Vagina (tissue), 2 donors: ENCODE results near the gene ARPC4. TPM values are rescaled to one million over a fixed set of nuclear protein-coding genes. Genes with fewer than 3 reads are reported as not detected.

Experiments used
- DNase-seq, 2 donors: peaks; one replicate each; pipeline ENCODE4 v3.0.0-alpha.2; 2017; ENCODE audit errors: extremely low spot score in 2 of 2
- H3K27ac ChIP-seq: fragments of 200-600 bp; sonication (generic); one replicate; pipeline ENCODE4 v1.5.1; 2019
- H3K27me3 ChIP-seq: fragments of 200-600 bp; sonication (generic); one replicate; pipeline ENCODE4 v1.5.1; 2019
- H3K36me3 ChIP-seq, 2 donors: fragments of 200-600 bp; sonication (generic); one replicate each; pipeline ENCODE4 v1.5.1; 2017 to 2019
- H3K4me1 ChIP-seq: fragments of 200-600 bp; sonication (generic); one replicate; pipeline ENCODE4 v1.5.1; 2019
- H3K4me3 ChIP-seq, 2 donors: fragments of 200-600 bp; sonication (generic); 1 replicate in 1 of 2; 2 replicates in 1 of 2; pipeline ENCODE4 v1.5.1; 2016 to 2019
- H3K9me3 ChIP-seq: fragments of 200-600 bp; sonication (generic); one replicate; pipeline ENCODE4 v1.5.1; 2019
- POLR2A ChIP-seq, 2 donors: fragments of 450-650 bp; IDR thresholded peaks; one replicate each; pipeline ENCODE4 v1.6.1; 2017; ENCODE audit warnings: antibody characterized with exemption in 2 of 2, mild to moderate bottlenecking in 2 of 2, moderate library complexity in 2 of 2
- POLR2AphosphoS5 ChIP-seq, 2 donors: sonication (generic); formaldehyde crosslinking; IDR thresholded peaks; one replicate each; pipeline ENCODE4 v1.9.0; 2017; ENCODE audit warnings: antibody characterized with exemption in 2 of 2, mild to moderate bottlenecking in 2 of 2, low read depth in 1 of 2; ENCODE audit not compliant: insufficient read depth in 1 of 2
- intact Hi-C: fragments of 100-400 bp; cut with DNase I; formaldehyde crosslinking; loops from one replicate; pipeline ENCODE4 v1.15.1; 2023
- total RNA-seq: library from RNA; depleted of rRNA; stranded (reverse); fragments of >200 nt; gene quantifications from one replicate; pipeline ENCODE4 v1.2.3, GENCODE V29; 2016
- TF ChIP-seq, protein P1 (sequence below), 3 experiments: fragments of 450-650 bp in 2 of 3; fragments of 200-600 bp in 1 of 3; sonication (generic) in 1 of 3; IDR thresholded peaks; one replicate each; pipeline ENCODE4 v1.5.1; 2017 to 2019; ENCODE audit warnings: antibody characterized with exemption in 3 of 3, mild to moderate bottlenecking in 2 of 3, moderate library complexity in 2 of 3

The ARPC4 gene
- total RNA-seq, 1 donor from 2014 or later = 124 TPM

DNA sequence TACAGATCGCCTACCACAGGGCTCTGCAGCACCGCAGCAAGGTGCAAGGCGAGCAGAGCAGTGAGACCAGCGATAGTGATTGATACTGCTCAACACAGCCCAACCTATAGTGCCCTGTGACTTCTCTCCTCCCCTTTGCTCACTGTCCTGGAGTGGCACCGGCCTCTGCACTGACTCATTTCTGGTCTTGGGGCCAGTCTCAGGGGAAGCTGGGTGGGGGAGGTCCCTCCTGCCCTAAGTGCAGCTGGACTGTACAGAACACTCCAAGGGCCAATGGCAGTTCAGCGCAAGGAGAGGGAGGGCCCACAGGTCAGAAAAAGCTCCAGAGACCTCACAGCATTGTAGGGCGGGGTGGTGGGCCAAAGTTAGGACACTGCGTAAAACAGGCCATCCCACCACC lies 45.6 kb upstream of the ARPC4 start:
- peaks cover 0 to 59% of the 10 kb centered on the region in 2 donors for H3K36me3 ChIP-seq
- no peak overlapping the region for H3K27ac ChIP-seq
- intact Hi-C loops = no loop called here
- peaks cover 28% of the 10 kb centered on the region for H3K4me1 ChIP-seq
- H3K27me3 ChIP-seq = no peaks in the 10 kb centered on the region
- TF ChIP-seq, protein P1, sequence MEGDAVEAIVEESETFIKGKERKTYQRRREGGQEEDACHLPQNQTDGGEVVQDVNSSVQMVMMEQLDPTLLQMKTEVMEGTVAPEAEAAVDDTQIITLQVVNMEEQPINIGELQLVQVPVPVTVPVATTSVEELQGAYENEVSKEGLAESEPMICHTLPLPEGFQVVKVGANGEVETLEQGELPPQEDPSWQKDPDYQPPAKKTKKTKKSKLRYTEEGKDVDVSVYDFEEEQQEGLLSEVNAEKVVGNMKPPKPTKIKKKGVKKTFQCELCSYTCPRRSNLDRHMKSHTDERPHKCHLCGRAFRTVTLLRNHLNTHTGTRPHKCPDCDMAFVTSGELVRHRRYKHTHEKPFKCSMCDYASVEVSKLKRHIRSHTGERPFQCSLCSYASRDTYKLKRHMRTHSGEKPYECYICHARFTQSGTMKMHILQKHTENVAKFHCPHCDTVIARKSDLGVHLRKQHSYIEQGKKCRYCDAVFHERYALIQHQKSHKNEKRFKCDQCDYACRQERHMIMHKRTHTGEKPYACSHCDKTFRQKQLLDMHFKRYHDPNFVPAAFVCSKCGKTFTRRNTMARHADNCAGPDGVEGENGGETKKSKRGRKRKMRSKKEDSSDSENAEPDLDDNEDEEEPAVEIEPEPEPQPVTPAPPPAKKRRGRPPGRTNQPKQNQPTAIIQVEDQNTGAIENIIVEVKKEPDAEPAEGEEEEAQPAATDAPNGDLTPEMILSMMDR (IDR thresholded peaks at IDR 0.05) = no peak
- no peak for TF ChIP-seq POLR2A (IDR thresholded peaks at IDR 0.05)
- no peak for TF ChIP-seq POLR2AphosphoS5 (IDR thresholded peaks at IDR 0.05; ENCODE audit: insufficient read depth in 1 of 2, low read depth in 1 of 2)
- no peak for DNase-seq
- no peaks in the 10 kb centered on the region for H3K9me3 ChIP-seq
- H3K4me3 ChIP-seq = no peak overlapping the region

DNA sequence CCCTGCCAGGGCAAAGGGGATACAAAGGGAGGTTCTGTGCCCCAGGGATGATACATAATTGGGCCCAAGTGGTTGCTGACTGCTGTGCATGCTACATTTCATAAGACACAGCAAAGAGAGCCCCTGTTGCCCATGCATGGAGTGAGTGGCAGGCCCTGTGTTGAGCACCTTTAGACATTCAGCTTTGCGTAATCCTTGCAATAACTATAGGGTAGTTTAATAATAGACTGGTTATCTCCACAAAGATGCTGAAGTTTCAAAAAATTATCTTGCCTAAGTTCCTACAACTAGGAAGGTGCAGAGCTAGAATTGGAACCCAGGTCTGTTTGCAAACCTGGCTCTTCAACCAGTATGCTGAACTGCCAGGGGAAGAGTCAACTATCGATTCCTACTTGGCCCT lies 44.9 kb upstream of the ARPC4 start:
- no peak overlapping the region for H3K27ac ChIP-seq
- peaks cover 28% of the 10 kb centered on the region for H3K4me1 ChIP-seq
- no peaks in the 10 kb centered on the region for H3K9me3 ChIP-seq
- intact Hi-C loops = no loop called here
- H3K36me3 ChIP-seq = peaks cover 0 to 51% of the 10 kb centered on the region in 2 donors
- no peak for DNase-seq
- no peak overlapping the region for H3K4me3 ChIP-seq
- no peaks in the 10 kb centered on the region for H3K27me3 ChIP-seq
- TF ChIP-seq POLR2AphosphoS5 (IDR thresholded peaks at IDR 0.05; ENCODE audit: insufficient read depth in 1 of 2, low read depth in 1 of 2) (no peak), POLR2A (IDR thresholded peaks at IDR 0.05) (no peak)
- TF ChIP-seq, protein P1 (IDR thresholded peaks at IDR 0.05) = no peak

DNA sequence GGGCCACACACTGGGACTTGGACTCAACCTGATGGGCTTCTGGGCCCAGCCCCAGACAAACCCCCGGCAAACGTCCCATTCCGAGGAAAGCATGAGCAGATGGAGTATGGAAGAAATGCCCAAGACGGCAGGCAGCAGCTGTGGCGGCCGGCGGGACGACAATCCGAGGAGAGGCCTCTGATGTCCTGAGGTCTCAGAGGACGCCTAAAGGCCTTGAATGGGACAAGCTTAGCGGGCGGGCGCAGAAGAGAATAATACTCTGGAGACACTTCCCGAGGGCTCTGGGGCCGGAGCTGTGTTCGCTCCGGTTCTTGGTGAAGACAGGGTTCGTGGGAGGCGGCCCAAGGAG lies 43.6 kb upstream of the ARPC4 start:
- intact Hi-C loops = no loop called here
- no peak for TF ChIP-seq POLR2AphosphoS5 (IDR thresholded peaks at IDR 0.05; ENCODE audit: insufficient read depth in 1 of 2, low read depth in 1 of 2)
- TF ChIP-seq POLR2A (IDR thresholded peaks at IDR 0.05) = no peak
- TF ChIP-seq, protein P1 (IDR thresholded peaks at IDR 0.05) = no peak
- Histone ChIP-seq H3K27ac (peak overlapping the region; percentile 91), H3K27me3 (no peaks in the 10 kb centered on the region), H3K4me1 (peaks cover 28% of the 10 kb centered on the region), H3K4me3 (peak overlapping the region; percentile 55 to 59), H3K36me3 (peaks cover 0 to 39% of the 10 kb centered on the region in 2 donors), H3K9me3 (no peaks in the 10 kb centered on the region)
- DNase-seq = no peak

DNA sequence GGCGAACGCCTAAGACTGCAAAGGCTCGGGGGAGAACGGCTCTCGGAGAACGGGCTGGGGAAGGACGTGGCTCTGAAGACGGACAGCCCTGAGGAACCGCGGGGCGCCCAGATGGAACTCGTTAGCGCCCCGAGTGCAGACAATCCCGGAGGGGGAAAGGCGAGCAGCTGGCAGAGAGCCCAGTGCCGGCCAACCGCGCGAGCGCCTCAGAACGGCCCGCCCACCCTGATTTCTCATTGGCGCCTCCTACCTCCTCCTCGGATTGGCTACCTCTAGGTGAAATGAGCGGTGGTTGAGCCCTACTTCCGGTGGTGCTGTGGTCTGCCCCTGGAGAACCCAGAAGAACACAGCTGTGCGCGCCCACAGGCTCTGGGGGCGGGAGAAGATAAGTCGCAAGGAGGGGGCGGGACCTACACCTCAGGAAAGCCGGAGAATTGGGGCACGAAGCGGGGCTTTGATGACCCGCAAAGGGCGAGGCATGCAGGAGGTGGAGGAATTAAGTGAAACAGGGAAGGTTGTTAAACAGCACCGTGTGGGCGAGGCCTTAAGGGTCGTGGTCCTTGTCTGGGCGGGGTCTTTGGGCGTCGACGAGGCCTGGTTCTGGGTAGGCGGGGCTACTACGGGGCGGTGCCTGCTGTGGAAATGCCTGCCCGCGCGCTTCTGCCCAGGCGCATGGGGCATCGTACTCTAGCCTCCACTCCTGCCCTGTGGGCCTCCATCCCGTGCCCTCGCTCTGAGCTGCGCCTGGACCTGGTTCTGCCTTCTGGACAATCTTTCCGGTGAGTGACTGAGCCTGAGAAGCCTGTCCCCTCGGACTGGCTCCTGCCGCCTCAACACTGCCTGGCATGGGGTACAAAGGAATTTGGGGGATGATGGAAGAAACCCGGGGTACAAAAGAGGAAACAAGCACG lies 43.0 kb upstream of the ARPC4 start, which contains the start of gene OGG1:
OGG1 (plus strand) TSS at position 308 of the 911 bp plus-strand sequence; CDS start at position 643, 335 bp downstream.
- peak in 1 of 2 donors; percentile 99 for DNase-seq
- no peaks in the 10 kb centered on the region for H3K27me3 ChIP-seq
- peaks cover 34% of the 10 kb centered on the region for H3K4me1 ChIP-seq
- TF ChIP-seq POLR2AphosphoS5 (IDR thresholded peaks at IDR 0.05; ENCODE audit: insufficient read depth in 1 of 2, low read depth in 1 of 2) (peak; percentile 95 to 97), POLR2A (IDR thresholded peaks at IDR 0.05) (peak in 1 of 2 donors; percentile 5)
- TF ChIP-seq, protein P1 (IDR thresholded peaks at IDR 0.05) = no peak
- H3K36me3 ChIP-seq = peaks cover 0 to 33% of the 10 kb centered on the region in 2 donors
- peak within 1 kb of the TSS; percentile 91 for H3K27ac ChIP-seq
- H3K9me3 ChIP-seq = no peaks in the 10 kb centered on the region
- peak within 1 kb of the TSS; percentile 55 to 59 for H3K4me3 ChIP-seq
- intact Hi-C loops = no loop called here
